GM13976 (cell line): ENCODE results near the gene ZNF142.

Source experiments
- DNase-seq: peaks from one replicate; pipeline ENCODE4 v3.0.0; 2012; ENCODE audit warnings: low spot score
- CTCF ChIP-seq: IDR thresholded peaks from 2 replicates; pipeline ENCODE4 v1.5.1; 2012; ENCODE audit warnings: borderline replicate concordance, mild to moderate bottlenecking; ENCODE audit not compliant: insufficient read depth; ENCODE audit errors: extremely low read depth, missing control alignments, control extremely low read depth
- in situ Hi-C: fragments of 300-500 bp; cut with MboI; formaldehyde crosslinking; loops from one replicate; pipeline ENCODE4 v1.12.0; 2022; ENCODE audit warnings: low sequenced_read_pairs, mixed read lengths, inconsistent platforms; ENCODE audit not compliant: unreplicated experiment

ZNF142 gene

GRCh38 chr2:218658671-218659257 lies 659 bp downstream of the ZNF142 start:
- in situ Hi-C loops, result no loop called here
- DNase-seq, result peak; percentile 79
- TF ChIP-seq CTCF, result peak; percentile 55

DNA sequence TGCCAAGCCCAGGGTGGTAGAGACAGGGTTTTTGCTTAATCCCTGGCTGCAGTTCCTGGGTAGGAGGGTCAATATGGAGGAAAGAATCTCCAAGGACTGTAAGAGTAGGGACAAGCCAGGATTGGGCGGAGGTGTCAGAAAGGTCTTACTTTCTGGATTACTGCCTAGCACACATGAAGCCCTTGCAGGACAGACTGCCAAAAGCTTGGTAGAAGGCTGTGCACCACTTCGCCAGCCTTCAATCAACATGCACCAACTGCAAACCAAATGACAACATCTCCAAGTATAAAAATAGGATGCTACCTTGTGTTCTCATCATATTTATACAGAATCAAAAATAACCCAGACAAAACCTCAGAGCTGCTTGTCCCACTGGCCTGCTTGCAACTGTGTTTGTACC lies 3.7 kb downstream of the ZNF142 start:
- DNase-seq, result no peak
- in situ Hi-C loops, result no loop called here
- TF ChIP-seq CTCF, result no peak

DNA sequence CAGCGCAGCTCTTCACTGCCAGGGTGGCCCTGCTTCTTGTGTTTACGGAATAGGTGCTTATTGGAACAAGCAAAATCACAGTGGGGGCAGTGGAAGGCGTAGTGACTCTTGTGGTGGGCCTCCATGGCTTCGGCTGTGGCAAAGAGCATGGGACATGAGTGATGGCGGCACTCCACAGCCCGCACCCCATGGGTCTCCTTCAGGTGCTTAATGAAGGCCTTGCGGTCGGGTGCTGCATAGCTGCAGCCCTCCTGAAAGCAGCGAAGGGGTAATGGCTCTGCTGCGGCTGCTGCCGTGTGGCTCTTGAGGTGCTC lies 10.7 kb downstream of the ZNF142 start:
- in situ Hi-C loops, result loop anchor here (25.0 kb wide), 1 partner anchor 236 kb away; the partner anchor contains the start of gene VIL1
- no peak for DNase-seq
- no peak for TF ChIP-seq CTCF

DNA sequence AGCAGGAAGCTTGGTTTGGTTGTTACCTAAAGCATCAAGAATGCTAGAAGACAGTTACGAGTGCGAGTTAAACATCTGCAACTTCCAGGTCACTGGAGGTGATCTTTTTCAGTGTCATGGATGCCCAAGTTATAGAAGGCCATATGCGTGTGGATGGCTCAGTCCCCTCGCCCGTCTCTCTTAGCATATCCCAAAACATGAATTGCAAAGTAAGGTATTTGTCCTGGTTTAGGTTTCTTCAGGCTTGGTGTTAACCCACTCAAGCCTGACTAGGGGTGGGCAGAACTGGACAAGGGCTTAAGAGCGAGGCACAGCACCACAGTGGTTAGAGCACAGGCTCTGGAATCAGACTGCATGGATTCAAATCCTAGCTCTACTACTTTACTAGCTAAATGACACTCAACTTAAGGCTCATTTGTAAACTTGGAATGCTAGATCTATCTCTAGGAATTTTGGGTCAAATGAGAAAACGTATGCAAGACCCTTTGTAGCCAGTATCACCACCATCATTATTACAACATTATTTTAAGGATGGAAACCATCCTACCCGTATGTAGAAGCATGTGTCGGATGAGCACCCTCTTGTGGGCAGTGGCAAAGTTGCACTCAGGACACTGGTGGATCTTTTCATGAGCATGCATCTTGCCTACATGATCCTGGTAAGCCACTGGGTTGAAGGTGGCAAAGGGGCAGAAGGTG lies 11.2 kb downstream of the ZNF142 start:
- TF ChIP-seq CTCF, result peak; percentile 79
- in situ Hi-C loops, result loop anchor here (25.0 kb wide), 1 partner anchor 236 kb away; the partner anchor contains the start of gene VIL1
- peak; percentile 74 for DNase-seq

GRCh38 chr2:218645126-218645525 lies 14.3 kb downstream of the ZNF142 start:
- no peak for TF ChIP-seq CTCF
- DNase-seq, result no peak
- in situ Hi-C loops, result loop anchor here (25.0 kb wide), 1 partner anchor 233 kb away; the partner anchor contains the start of gene VIL1

GRCh38 chr2:218644721-218645120 lies 14.7 kb downstream of the ZNF142 start:
- in situ Hi-C loops, result loop anchor here (25.0 kb wide), 1 partner anchor 232 kb away; the partner anchor contains the start of gene VIL1
- DNase-seq, result no peak
- no peak for TF ChIP-seq CTCF
